Measurements from ENCODE around the gene VSIR.

DNA sequence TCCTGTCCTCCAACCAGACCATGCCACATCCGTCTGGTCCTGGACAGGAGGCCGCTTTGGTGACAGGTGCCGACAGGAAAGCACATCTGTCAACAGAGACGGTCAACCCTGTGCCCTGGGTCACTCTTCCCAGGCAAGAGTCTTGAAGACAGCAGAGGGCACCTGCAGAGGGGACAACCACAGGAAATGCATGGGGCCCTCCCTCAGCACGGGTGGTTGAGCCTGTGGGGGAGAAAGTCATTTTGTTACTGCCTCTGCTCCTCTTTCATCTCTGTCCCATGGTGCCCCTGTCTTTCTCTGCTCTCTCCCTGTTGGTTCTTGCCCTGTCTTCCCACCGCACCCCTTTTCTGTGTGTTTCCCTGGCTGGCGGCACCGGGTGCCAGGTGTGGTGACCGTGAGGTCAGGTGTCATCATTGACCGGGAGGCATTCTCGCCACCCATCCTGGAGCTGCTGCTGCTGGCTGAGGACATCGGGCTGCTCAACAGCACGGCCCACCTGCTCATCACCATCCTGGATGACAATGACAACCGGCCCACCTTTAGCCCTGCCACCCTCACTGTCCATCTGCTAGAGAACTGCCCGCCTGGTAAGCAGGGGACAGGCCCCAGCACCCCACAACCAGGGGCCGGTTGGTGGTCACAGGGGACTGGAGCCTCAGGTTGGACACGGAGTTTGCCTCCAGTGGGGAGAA is 17.6 kb upstream of the VSIR start:
- no peak for TF ChIP-seq POLR2AphosphoS5 (IDR thresholded peaks at IDR 0.05)
- TF ChIP-seq, protein P1, sequence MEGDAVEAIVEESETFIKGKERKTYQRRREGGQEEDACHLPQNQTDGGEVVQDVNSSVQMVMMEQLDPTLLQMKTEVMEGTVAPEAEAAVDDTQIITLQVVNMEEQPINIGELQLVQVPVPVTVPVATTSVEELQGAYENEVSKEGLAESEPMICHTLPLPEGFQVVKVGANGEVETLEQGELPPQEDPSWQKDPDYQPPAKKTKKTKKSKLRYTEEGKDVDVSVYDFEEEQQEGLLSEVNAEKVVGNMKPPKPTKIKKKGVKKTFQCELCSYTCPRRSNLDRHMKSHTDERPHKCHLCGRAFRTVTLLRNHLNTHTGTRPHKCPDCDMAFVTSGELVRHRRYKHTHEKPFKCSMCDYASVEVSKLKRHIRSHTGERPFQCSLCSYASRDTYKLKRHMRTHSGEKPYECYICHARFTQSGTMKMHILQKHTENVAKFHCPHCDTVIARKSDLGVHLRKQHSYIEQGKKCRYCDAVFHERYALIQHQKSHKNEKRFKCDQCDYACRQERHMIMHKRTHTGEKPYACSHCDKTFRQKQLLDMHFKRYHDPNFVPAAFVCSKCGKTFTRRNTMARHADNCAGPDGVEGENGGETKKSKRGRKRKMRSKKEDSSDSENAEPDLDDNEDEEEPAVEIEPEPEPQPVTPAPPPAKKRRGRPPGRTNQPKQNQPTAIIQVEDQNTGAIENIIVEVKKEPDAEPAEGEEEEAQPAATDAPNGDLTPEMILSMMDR (IDR thresholded peaks at IDR 0.05) = no peak
- no peak for TF ChIP-seq POLR2A (IDR thresholded peaks at IDR 0.05)
- TF ChIP-seq EP300 (IDR thresholded peaks at IDR 0.05) = no peak
